GM21528 (cell line): ENCODE results near the gene SEMA4D.
"Not testable (repeated sequence)": the region's sequence is repeated elsewhere in the genome, so short reads cannot be mapped to it uniquely, and the experiment has no call there.

Experiments used
- ATAC-seq: cut with Tn5 transposase; IDR thresholded peaks from one replicate; pipeline ENCODE4 v1.9.1; 2021; ENCODE audit warnings: mild to moderate bottlenecking, moderate library complexity; ENCODE audit not compliant: unreplicated experiment, low FRiP score

The SEMA4D gene

DNA sequence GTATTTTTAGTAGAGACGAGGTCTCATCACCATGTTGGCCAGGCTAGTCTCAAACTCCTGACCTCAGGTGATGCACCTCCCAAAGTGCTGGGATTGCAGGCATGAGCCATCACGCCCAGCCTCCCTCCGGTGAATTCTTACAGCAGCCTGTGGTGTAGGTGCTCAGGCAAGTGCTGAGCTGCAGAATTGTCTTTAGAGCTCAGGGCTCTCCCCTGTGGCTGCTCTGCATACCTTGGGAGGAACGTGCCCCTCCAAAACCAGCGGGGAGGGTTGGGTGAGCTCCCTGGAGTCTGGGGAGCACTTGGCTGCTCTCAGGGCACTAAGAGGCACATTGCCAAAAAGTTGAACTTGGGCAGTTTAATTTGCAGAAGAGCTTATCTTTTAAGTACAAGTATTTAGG is 150.3 kb downstream of the SEMA4D start:
- no peak for ATAC-seq

DNA sequence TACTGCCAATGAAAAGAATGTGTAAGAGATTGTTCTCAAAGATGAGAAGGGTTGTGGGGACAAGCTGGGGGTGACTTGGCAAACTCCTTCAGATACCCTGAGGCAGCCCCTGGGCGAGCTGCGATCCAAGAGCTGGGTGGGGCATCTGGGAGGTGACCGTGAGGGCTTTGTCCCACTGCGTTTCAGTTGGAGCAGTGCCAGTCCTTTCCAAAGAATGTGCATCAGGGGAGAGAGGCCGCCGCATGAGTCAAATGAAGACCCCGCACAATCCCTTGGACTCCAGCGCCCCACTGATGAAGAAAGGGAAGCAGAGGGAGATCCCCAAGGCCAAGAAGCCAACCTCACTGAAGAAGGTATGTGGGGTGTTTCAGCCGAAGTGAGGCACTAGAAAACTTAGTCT is 151.2 kb downstream of the SEMA4D start:
- no peak for ATAC-seq

DNA sequence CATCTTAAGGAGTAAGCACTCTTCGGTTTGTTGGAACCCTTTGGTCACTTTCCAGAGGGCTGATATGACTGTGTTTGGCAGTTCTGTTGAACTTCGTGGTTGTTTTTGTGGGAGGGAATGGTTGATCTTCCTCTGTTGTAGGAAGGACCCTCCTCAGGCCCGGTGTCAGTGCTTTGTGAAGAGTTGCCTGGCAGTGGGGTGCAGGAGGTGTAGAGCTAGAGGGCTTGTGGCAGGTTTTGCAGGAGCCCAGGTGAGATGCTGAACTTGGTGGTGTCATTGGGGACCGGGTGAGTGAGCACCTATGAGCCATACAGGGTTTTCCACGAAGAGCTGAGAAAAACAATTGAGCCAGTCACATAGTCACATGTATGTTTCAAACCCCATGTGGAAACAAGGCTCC is 152.4 kb downstream of the SEMA4D start:
- no peak for ATAC-seq

DNA sequence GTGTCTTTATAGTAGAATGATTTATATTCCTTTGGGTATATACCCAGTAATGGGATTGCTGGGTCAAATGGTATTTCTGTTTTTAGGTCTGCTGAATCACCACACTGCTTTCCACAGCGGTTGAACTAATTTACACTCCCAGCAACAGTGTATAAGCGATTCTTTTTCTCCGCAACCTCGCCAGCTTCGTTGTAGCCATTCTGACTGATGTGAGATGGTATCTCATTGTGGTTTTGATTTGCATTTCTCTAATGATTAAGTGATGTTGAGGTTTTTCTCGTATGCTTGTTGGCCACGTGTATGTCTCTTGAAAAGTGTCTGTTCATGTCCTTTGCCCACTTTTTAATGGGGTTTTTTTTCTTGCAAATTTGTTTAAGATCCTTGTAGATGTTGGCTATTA is 154.1 kb downstream of the SEMA4D start:
- not testable (repeated sequence) for ATAC-seq

DNA sequence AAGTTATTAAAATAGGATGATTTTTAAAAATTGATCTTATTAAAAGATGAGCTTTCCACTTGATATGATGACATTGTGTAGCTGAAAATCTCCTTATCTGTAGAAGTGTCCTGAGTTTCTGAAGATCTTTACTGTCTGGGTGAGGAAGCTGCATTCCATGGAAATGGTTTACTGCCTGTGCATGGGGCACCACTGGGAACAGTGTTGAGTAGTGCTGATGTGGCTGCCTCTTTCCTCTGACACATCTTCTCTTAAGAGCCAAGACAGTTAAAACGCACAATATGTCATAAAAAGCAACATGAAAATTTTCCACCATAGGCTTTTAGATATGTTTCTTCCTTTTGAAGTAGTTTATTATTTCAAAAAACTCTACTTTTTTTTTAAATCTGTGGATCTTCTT is 155.0 kb downstream of the SEMA4D start:
- ATAC-seq, result no peak

DNA sequence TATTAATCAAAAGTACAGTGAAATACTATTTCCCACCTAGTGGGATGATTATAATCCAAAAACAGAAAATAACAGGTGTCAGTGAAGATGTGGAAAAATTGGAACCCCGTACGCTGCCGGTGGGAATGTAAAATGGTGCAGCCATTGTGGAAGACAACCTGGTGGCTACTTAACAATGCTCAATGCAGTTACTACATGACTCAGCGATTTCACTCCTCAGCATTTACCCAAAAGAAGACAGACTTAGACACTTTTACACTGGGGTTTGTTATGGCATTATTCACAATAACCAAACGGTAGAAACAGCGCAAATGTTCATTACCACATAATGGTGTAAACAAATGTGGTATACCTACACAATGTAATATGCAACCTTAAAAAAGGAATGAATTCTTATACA is 155.7 kb downstream of the SEMA4D start:
- ATAC-seq, result no peak

DNA sequence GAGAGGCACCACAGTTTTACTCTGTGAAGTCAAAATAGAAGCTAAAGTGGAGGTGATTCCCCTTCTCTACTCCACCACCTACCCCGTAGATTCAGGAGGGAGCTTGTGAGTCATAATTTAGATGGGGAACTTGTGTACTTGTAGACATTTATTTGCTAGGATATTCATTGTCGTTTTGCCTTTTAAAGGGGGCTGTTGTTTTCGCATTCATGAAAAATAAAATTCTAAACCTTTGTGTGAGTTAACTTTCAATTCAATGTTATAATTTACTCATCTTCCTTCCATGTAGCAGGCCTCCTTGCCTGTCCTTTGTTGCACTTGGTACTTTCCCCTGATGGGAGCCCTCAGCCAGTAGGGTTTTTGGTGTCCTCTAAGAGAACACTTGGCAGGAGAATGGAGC is 157.6 kb downstream of the SEMA4D start:
- ATAC-seq, result no peak

DNA sequence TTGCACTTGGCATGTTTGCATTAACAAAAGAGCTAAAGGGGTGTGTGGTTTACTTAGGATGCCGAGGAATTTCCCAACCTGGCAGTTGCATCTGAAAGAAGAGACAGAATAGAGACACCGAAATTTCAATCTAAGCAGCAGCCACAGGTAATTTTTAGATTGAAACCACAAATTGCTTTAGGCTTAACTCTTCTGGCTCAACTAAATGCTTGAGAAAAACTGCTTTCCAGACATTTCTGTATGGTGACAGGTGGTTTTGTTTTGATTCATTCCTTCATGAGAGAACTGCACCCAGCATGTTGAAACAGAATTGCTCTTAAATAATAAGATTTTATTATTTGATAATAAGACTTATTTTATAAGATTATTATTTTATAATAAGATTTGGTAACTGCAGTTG is 158.1 kb downstream of the SEMA4D start:
- no peak for ATAC-seq

DNA sequence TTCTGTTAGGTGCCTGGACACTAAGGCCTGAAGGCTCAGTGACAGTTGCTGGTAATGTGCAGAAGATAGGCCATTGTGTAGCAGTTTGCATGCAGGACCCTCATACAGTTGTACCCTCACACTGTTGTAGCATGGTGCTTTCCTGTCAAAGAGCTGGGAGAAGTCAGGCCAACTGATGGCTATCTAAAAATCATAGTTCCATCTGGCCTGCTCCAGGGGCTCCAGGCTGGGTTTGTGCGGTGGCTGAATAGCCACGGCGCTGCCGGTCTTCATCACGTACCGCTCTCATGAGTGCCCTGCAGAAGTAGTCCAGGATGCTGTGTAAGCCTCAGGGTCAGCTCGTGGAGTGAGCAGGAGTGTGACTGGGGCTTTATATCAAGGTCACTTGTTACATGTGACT is 167.4 kb downstream of the SEMA4D start:
- ATAC-seq, result no peak

DNA sequence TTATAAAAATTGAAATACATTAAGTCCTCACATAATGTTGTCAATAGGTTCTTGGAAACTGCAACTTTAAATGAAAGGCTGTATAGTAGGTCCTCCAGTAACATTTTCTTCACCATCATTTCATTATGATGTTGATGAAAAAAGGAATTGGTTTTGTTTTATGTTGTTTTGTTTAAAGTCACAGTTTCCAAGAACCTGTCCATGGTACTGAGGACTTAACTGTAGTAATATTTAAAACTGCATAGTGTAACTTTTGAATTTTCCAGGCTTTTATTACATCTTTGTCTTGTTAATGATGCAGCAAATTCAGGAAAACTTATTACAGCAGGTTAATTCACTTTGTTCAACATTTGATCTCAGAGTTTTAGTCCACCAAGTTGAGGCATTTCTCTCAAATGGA is 168.0 kb downstream of the SEMA4D start:
- ATAC-seq, result no peak

DNA sequence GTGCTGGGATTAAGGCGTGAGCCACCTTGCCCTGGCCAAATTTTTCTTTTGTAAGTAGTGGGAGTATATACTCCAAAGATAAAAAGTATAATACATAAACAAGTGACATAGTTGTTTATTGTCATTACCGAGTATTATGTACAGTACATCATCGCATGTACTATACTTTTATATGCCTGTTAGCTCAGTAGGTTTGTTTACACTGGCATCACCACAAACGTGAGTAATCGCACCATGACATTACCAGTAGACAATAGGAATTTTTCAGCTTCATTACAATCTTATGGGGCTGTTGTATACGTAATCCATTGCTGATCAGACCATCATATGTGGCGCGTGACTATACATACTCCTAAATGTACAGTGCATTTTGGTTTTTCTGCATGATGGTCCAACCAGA is 169.8 kb downstream of the SEMA4D start:
- no peak for ATAC-seq

DNA sequence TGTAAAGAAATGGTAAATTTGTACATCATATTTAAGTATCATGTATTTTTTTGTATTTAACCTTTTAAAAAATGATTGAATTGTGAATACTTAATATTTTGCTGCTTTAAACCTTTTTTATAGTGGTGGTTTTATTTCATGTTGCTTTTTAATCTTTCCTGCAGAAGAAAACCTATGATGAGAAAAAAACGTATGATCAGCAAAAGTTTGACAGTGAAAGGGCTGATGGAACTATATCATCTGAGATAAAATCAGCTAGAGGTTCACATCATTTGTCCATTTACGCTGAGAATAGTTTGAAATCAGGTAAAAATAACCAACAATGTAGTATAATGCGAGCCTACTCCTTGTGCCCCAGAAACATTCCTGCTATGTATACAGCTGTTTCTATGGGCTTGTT is 172.2 kb downstream of the SEMA4D start:
- ATAC-seq, result no peak

DNA sequence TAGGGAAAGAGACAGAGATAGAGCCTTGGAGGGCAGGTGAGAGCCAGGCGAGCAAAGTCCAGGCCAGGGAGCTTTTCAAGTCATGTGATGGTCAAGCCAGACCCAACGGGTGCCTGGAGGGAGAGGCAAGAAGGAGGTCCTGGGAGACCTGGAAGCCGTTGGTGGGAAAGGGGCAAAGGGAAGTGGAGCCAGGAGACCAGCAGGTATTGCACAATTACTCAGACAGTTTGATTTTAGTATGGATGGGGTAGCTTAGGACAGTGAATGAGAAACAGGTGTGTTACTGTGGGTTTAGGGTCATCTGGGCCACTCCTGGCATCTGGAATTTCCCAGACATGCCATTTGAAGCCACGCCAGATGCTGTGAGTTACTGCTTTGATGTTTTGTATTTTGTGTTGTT is 174.5 kb downstream of the SEMA4D start:
- ATAC-seq, result no peak

DNA sequence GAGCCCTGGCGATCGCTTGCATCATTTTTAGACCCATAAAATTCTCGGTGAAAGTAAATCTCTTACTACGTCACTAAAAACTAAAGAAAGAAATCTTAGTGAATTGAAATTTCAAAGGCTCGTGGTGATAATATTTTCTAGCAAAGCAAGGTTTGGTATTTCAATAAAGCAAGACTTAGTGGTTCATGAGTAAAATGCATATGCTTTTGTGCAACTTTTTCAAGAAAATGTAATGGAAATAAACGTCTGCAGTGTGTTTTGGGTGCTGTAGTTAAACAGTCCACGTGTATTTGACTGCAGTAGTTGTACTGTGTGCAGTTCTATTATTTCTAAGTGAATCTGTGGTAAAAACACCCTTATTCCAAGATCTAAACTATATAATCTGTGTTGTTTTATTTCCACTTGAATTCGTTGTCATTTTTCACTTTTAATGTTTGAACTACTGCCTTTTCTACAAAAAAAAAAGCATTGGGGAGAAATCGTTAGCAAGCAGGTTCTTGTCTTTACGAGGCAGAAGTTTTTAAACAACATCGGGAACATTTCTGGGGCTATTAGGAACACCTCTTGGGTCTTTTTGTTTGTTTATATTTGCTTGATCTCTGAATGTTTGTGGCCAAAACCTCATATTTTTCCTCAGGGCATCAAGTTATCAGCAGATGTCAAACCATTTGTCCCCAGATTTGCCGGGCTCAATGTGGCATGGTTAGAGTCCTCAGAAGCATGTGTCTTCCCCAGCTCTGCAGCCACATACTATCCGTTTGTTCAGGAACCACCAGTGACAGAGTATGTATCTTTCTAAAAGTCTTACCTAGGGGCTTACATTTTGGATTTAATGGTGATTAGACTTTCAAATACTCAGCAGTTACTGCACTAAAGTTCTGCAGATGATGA is 178.7 kb downstream of the SEMA4D start:
- ATAC-seq, result no peak

DNA sequence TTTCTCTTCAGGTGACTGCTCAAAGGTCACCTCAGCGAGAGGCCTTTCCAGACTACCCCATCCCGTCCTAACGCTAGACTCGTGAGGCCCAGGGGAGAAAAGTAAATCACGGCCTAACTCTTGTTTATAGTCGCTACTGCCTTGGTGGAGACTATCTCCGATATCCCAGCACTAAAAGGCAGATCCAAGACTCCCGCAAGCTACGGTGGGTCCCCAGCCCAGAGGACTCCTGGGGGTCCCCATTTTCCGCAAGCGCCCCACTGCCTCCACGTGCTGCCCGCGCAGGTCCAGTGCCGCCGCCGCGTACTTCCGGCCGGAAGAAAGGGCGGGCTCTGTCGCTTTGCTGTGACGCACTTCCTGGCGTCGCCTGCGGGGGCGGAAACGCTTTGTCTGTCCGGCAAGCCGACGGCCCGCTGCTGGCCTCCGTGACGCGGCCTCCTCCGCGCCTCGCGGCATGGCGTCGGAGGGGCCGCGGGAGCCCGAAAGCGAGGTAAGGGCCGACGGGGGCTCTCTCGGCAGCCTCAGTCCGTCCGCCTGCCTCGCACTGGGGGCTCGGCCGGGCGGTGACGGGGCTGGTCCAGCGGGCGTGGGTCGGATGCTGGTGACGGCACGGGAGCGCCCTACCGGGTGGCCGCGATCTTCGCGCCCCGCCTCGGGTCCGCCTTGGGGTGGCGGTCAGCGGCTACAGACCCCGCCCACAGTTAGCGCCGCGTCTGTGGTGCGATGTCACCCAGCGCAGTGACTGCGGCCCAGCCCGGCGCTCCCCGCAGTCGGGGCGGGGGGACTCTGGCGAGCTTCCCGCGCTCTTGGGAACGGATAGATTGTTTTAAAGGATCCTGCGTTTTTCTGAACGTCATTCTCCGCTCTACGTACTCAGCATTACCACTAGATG is 179.5 kb downstream of the SEMA4D start, which contains the start of gene SECISBP2:
Gene SECISBP2 (plus strand): TSS at position 378 of the 892 bp plus-strand sequence. CDS start 77 bp downstream, at position 455.
- peak; percentile 92 for ATAC-seq

DNA sequence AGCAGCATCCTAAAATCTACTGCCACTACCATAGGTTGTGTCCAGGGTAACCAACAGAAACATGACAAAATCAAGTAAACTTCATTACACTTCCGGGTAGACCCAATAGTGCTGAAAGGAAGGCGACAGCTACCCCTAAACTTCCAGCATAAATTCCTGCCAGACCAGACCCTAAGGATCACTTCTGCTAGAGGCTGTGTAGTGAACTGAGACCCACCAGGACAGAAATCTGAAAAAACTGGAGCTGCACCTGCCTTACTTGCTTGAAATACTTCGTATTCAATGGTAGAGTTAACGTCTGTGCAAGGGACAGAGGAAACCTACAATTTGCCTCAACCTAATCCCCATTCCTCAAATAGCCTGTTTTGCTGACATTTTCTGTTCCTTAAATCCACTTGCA is 180.6 kb downstream of the SEMA4D start:
- no peak for ATAC-seq

DNA sequence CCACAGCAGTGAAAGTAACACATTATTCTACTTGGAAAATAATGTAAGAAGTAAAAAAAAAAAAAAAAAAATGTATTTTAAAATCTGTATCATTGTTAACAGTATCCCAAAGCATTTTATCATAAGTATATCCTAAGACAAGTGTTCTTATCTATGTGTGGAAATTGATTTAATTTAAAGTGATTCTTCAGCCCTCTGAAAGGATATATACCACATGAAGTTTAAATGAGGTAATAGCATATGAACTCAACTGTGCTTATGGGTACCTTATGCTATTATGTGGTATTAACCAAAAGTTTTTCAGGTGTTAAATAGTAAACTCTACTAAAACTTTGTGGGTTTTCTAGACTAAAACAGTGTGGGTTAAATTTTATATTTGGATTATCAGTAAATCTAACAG is 182.4 kb downstream of the SEMA4D start:
- ATAC-seq, result no peak

DNA sequence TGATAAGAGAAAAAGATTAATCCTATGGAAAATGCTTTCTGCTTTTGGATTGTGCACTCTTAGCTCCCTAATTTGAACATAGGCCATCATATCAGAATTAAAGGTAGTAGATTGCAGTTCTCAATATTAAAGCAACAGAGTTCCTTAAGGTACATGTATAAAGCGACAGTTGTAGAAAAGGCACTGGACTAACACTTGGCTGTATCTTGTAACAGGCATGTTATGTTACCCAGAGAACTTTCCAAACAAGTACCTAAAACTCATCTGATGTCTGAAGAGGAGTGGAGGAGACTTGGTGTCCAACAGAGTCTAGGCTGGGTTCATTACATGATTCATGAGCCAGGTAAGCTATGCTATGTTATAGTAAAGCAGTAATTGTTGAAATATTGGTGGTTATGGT is 183.0 kb downstream of the SEMA4D start:
- no peak for ATAC-seq

DNA sequence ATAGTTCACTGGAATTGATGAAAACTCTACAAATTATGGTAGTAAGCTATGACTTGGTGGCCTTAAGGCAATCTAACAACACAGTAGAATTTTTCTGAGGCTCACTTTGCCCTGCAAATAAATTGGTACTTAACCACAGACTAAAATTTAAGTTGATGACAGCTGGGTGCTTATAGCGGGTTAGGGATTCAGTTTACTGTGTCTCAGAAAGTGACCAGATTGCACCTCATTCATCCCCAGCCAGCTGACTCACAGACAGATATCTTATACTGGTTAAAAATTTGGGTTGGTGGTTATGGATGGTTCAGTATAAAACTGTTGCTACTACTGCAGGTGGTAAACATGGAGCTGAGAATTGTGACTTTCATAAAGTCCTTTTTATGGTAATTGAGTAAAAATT is 184.1 kb downstream of the SEMA4D start:
- no peak for ATAC-seq

DNA sequence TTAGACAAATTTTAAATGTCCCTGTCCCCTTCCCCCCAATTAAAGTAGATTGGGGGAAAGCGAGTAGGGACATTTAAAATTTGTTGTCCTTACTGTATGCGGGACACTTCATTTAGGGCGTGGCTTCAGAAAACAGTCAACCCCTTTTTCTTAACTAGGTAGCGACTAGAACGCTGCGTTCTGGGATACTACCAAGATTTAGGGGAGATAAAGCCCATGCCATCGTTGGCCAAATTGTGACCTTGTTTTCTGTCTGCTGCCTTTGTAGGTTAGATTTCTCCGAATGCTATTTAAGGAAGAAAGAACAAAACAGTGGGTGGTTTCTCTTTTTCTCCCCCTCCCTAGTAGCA is 185.7 kb downstream of the SEMA4D start:
- no peak for ATAC-seq

DNA sequence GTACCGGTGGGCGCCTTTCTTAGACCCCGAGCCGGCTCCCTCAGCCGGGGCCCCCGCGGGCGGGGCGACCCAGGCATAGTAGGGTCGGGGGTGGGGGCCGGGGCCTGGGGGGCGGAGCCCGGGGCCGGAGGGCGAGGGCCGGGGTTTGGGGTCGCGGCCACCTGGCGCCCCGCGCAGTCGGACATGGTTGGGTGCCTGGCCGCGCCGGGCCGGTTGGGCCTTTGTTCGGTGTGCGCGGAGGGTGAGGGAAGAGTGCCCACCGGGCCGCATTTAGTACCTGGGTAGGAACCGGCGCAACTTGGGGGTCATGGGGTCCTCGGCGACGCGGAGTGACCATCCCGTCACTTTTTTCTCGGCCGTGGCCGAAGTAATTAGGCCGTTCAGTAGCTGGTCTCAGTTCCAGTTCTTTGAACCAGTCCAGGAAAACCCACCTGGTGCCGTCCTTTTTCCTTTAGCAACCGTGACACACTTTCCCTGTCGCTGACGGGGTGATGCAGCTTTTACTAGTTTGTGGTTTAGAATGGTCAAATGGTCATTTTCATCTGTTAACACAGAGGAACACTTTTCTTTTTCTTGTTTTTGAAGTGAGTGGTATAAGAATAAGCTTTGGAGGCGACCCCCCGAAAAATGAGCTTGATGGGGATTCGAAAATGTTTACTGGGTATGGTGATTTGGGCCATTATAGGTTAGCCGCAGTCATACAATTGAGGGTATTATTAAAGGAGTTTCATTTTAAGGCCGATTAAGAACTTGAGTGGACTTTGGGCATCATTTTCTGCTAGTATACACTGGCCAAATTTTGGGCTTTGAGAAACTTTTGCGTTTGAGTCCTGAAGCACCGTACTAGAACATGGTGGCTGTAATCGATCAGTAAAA is 186.3 kb downstream of the SEMA4D start:
- ATAC-seq, result peak; percentile 16
